GM18511 (cell line): Measurements from ENCODE around the gene EP400.
A peak's percentile ranks its signal among the peaks of the same experiment; 100 is the strongest.
"Not testable (repeated sequence)": the region's sequence is repeated elsewhere in the genome, so short reads cannot be mapped to it uniquely, and the experiment has no call there.

Experiments
- ATAC-seq: cut with Tn5 transposase; IDR thresholded peaks from one replicate; pipeline ENCODE4 v1.9.1; 2021; ENCODE audit warnings: mild to moderate bottlenecking, moderate library complexity; ENCODE audit not compliant: unreplicated experiment

EP400 gene

DNA sequence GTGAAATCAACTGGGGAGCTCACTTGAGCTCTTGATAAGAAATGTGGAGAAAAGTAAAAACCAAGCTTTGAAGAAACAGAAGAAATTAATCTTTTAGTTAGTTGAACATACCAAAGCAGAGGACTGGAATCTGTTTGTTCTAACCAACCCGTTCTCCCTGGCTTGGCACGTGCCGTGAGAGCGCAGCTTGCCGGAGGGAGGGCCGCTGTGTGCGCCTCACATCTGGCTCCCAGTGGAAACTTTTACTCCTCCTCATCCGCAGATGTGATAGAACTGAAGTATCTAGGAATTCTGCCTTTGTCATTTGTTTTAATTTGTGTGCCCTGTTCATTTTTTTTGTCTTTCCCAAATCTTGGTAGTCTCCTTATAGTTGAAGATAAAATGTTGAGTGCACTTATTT, 129.5 kb downstream of the EP400 start:
- ATAC-seq: no peak

DNA sequence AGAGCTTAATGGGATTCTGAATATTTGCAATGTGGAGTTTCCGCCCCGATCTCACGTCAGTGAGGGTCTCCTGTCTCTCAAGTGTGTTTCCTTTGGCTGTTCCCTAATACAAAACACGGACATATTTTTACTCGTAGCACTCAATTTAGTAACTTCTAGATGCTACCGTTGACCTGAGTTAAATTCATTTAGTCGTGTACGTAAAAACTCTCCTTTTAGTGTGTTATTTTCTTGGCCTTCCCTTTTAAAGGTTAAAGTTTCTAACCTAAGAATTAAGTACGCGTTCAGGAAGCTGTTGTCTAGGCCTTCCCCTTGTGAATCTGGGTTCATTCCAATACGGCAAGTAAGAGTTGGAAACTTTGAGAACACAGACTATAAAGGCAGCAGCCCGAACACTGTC, 130.0 kb downstream of the EP400 start:
- ATAC-seq: no peak

DNA sequence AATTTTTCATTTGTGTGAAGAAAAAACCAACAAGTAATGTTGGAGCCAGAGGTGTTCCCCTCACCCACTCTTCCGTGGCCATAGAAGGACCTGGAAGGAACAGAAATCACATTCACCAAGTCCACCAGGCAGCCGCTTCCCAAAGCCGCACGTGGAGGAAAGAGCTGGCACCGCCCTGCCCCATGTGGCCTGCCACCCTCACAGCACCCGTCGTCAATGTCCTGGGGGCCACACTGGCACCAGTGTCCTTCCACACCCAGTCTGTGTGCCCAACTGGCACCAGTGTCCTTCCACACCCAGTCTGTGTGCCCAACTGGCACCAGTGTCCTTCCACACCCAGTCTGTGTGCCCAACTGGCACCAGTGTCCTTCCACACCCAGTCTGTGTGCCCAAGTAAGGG, 130.8 kb downstream of the EP400 start:
- not testable (repeated sequence) for ATAC-seq

DNA sequence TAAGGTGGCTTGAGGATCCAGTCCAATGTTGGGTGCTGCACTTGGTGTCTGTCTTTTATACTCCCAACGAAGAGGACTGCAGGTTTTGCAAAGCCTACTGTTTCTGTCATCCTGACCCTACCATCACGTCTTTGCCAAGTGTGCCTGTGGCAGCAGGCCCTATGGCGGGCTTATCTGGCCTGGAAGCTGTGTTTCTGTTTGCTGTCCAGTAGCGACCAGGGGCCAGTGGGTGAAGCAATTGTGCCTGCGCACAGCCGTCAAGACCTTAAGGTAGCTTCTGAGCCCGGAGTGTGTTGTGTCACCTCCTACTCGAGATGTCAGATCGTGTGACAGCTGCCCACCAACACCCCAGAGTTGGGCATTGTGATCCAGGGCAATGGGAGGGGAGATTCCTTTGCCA, 131.7 kb downstream of the EP400 start:
- no peak for ATAC-seq

DNA sequence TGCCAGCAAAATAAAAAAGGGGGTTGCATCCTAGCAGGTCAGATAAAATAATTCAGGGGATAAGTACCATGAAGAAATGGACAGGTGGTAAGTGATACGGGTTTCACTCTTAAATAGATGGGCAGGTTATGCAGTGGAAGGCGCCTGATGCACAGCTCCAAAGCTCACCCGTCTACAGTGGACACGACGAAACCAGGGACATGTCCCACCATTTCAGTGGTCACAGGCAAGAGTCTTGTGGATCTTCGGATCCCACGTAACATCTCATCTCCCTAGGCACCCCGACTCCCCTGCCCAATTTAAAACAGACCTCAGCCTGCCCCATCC, 133.8 kb downstream of the EP400 start:
- peak; percentile 12 for ATAC-seq

DNA sequence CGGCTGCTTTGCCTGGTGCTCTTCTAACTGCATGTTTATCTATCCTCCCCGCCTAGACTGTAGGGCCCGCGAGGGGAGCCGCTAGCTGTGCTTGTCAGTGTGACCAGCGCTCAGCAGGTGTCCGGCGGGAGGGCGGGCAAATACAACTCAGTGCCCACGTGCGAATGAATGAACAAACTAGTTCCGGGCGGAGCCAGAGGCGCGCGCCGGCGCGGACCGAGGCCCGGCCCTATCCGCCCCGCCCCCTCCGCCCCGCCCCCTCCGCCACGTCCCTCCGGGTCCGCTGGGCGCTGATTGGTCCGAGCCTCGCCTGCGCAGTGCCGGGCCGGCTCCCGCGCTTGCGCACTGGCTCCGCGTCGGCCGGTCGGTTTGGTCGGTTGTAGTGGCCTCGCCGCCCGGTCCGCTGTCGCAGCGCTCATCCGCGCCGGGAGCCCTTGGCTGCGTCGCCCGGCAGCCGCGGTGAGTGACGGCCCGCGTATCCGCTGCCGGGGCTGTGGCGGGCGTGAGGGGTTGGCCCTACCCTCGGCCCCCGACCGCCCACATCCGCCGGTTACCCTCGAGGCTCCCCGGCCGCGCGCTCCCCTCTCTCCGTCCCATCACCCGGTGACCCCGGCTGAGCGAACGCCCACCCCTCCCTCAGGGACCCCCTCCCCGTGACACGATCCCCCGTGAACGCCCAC, 134.3 kb downstream of the EP400 start:
- ATAC-seq: peak; percentile 95

DNA sequence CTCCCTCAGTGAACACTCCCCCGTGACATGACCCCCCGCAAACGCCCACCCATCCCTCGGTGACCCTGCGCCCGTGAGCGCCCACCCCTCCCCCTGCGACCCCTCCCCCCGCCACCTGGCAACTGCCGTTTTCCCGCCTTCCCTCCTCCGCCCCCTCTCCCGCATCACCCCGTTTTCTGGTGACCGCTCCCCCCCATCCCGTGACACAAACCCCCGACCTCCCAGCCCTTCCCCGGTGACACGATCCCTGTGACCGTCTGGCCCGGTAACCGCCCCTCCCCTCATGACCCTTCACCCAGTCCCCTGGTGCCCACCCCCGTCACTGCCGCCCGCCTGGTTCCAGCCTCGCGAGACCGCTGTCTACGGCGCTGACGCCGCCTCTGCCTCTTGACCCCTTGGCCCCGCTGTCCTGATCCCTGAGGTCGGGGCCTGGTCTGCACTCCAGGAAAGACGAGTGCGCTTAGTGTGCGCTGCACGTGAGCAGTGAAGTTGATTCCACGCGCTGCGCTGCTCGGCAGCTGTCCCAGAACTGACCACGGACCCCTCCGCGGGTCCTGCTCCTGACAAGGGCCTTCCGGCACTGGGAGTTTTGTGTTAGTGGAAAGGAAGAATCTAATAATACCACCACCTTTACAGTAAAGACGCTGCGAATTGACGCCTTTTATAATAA, 135.0 kb downstream of the EP400 start:
- ATAC-seq: peak; percentile 31

DNA sequence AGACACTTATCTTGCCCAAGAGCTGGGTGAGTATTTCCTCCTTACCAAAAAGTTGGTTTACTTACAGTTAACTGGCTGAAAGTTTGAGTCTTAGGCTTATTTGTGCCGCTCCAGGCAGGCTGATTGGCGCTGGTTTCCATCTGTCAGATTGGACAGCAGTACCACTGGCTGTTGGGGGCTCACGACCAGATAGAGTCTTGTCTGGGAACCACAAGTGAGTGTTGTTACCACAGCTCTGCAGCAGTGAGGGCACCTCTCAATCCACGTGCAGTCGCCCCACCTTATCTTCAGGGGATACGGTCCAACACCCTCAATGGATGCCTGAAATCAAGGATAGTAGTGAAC, 135.5 kb downstream of the EP400 start:
- ATAC-seq: no peak

DNA sequence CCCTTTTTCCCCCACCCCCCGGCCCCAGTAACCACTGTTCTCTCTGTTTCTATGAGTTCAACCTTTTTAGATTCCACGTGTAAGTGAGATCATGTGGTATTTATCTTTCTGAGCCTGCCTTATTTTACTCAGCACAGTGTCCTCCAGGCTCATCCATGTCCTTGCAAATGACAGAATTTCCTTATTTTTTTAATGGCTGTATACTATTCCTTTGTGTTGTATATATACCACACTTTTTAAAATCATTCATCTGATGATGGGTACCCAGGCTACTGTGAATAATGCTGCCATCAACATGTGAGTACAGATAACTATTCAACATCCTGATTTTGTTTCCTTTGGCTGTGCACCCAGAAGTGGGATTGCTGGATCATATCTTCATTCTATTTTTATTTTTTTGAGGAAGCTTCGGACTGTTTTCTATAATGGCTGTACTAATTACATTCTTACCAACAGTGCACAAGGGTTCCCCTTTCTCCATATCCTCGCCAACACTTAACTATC, 139.7 kb downstream of the EP400 start:
- ATAC-seq: no peak

DNA sequence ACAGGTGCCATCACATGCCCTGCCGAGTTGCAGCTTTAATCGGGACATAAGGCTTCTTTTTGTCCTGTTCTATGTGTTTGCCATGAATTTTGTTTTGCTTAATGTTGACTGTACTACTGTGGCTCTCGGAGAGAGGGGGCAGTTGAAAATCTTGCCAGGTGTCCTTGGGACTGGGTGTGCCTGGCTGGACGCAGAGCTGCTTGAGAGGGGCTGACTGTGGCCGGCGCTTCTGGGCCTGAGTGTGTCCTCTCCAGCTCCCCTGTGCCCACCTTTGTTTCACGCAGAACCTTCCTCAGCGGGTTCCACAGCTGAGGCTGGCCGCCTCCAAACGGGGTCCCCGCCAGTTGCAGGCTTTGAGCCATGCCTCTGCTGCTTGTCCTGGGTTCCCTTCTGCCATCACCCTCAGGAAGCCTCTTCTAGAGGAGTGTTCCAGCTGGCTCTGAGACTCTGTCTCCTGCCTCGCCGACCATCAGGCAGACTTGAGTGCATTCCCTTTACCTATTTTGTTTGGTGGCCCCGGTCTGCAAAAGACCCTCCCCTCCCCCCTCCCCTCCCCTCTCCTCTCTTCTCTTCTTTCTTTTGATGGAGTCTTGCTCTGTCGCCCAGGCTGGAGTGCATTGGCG, 144.6 kb downstream of the EP400 start:
- no peak for ATAC-seq

DNA sequence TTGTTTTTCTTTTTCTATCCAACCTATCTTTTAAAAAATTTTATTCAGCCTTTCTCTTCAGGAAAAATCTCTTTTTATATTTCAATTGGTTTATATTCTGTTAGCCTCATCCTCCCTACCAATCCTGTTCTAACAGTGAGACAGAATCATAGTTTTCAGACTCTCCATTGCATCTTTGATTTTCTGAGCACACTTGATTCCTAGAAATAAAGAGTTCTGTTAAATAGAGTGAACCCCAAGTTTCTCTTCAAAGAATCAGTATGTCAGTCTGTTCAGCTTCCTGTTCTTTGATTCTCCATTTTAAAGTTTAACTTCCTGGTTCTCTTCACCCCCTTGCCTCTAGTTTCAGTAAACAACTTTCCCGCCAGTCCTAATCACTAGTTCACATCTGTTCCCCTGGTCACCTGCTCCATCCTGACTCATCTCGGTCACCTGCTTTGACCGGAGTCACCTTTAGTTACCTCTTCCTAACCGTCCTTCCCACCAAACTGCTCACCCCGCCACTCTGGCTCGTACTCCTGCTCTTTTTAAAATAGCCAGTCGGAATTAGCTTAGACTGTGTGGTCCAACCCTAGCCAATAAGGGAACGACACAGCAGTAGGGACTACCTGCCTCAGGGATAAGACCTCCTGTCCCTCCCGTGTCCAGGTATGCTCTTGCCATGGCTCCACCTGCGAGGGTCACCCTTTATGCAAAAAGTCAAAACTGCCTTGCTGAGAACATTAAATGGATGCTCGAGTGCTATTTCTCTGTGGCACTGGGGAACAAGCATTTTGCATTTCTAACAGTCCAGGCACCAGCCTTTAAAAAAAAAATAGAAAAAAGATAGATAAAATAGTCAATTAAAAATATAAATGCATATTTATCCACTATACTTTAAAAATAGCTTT, 146.0 kb downstream of the EP400 start:
- ATAC-seq: no peak

DNA sequence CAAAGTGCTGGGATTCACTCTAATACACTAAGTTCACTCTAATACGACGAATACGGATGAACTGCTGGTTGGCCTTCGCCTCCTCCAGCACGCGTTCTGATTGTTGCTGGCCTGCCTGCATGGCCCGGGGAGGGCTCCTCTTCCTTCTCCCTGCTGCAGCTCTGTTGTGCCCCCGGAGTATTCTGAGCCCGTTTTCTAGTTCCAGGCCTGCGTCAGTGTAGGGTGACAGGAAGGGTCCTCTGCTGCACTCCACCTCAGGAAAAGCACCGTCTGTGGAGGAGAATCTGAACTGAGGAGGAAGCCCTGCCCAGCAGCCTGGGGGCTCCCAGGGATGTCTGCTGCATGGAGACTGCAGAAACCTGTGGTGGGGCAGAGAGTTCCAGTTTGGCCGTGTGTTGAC, 150.0 kb downstream of the EP400 start:
- ATAC-seq: no peak

DNA sequence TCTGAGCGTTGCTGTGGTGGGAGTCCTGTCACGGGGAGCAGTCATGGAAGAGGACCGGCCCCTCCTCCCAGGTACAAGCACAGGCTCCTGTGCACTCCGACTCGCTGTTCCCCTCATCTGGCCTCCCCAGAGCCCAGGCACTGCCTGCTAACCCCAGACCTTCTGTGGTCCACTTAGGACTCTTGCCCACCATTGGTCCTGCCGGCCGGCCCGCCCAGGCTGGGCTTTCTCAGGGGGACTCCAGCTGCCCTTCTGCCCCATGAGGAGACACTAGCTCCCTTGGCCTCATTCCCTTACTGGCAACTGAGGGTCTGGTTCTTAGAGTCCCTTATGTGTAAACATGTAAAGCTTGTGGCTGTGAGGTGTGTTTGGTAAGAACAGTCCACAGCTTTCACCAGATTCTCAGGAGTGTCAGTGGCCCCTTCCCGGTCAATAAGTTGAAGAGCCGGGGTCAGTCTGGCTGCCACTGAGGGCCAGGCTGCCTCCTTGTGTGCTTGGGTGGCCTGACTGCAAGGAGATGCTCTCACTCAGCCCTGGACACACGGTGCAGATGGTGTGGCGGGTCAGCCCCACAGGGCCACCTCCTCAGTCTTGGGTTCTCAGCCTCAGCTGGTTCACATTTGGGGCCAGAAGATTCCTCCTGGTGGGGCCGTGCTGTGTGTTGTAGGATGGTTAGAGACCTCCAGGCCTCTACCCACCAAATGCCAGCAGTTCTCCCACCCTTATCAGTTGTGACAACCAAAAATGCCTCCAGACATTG, 150.7 kb downstream of the EP400 start:
- no peak for ATAC-seq

DNA sequence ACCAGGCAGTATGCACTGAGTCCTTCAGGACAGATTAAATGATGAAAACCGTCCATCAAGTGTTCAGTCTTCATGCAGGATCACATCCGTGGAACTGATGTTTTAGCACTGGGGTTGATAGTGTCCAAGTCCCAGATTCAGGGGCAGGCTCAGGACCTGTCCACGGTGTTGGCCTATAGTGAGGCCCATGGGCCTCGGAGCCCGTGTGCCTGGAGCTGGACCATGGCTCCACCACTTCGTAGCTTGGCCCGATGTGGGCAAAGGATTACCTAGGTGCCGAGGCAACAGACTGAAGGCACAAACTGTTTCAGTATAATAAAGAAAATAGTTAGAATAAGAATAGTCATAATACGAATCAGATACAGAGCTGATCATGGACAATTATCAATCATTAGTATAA, 152.6 kb downstream of the EP400 start:
- no peak for ATAC-seq

DNA sequence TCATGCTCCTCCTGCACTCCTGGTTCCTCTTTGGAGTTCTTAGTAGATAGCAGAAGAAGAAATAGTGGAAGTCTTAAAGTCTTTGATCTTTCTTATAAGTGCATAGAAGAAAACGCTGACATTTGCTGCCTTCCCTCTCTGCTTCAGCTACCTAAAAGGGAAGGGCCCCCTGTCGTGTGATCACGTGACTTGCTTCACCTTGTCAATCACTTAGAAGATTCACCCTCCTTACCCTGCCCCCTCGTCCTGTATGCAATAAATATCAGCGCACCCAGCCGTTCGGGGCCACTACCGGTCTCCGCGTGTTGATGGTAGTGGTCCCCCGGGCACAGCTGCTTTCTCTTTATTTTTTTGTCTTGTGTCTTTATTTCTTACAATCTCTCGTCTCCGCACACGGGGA, 153.3 kb downstream of the EP400 start:
- ATAC-seq: not testable (repeated sequence)

DNA sequence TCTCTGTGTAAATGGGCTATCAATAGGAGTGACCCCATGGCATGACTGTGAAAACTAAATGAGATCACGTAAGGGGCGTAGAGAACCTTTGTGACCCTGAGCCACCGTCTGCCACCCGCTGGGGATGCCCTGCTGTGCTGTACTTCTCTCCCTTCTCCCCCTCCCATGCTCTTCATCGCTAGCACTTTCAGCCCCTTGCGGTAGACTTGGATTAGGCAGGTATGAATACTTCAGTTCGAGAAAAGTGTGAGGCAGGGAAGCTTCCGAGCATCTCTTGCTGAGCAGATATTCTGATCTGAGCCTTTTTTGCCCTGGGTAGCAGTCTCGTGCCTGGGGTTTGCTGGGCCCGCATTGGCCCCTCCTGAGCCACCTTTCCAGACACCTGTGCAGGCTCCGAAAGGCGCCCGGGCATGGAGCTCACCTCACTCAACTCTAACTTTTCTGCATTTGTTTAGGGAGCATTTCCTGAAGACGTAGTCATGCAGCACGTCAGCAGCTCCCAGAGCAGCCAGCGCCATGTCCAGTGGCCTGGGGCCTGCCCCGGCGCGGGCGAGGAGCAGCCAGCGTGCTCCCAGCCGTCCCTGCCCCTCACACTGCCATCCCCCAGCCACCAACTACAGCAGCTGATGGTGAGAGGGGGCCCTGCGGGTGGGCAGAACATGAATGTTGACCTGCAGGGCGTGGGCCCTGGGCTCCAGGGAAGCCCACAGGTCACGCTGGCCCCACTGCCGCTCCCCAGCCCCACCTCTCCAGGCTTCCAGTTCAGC, 154.0 kb downstream of the EP400 start:
- ATAC-seq: no peak

DNA sequence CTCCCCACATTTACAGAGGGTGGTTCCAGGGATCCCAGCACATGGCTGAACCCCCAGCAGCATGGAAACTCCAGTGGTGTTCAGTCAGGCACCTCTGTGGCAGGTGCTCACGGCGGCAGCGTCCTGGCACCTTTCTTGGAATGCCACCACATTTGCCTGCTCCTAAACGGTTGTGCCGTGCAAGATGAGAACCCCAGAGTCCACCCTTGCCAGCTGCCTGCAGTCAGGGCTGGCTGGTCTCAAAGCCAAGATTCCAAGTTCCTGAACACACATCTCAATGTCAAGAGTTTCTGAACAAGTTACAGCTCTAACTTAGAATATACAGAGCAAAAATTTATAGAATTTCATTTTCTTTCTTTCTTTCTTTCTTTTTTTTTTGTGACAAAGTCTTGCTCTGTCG, 155.7 kb downstream of the EP400 start:
- no peak for ATAC-seq

DNA sequence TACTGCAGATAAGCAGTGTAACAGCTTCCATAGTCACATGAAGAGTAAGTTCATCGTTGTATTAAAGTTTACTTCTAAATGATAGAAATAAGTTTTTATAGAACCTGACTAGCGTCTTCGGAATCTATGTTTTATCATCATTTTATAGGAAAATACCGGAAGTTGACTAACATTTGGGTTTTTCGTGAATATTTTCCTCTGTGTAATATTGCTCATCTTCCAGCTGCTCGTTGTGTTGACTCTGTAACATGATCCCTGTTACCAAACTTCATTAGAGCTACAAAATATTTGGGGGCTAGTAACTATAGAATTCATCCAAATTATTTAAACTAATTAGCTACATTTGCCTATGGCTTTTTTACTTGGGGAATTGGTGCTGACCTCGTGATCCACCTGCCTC, 157.2 kb downstream of the EP400 start:
- no peak for ATAC-seq

DNA sequence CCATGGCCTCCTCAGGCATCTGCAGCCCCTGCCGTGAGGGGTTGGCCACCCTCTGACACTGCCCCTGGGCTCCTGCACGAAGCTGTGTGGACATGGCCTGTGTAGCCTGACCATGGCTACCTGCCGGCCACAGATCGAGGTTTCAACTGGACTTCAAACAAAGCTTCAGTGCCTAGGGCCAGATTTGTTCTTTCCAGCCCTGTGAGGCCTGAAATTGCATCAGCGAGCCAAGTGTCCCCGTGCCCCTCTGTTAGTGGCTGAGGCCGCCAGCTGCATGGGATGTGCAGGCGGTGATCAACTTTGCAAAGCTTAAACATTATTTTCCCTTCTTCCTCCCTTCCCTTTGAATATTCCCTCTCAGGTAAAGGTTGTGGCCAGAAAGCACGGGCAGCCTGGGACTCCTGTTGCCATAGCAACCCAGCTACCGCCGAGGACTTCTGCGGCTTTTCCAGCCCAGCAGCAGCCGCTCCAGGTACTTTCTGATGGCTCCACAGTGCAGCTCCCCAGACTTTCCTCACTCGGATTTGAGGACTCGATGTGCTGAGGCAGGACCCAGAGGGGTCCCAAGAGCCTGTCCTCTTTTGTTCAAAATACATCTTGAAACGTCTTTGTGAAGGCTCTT, 158.6 kb downstream of the EP400 start:
- no peak for ATAC-seq

DNA sequence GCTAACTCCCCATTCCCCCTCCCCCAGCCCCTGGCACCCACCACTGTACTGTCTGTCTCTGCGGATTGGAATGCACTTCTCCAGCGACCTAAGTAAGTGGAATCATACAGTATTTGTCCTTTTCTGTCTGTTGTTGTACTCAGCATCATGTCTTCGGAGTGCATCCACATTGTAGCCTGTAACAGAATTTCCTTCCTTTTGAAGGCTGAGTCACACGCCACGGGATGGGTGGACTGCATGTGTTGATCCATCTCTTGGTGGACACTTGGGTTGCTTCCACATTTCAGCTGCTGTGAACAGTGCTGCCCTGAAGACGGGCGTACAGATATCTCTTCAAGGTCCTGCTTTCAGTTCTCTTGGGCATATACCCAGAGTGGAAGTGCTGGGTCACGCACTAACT, 160.0 kb downstream of the EP400 start:
- no peak for ATAC-seq
